H1 (cell line): Measurements from ENCODE around the gene SNX27. TPM values are rescaled to one million over a fixed set of nuclear protein-coding genes. Genes with fewer than 3 reads are reported as not detected.

Source experiments
- CTCF ChIA-PET: fragments of 300-600 bp; sonication (Branson Sonifier 250); formaldehyde crosslinking; loops from one replicate; lab custom pipeline; 2021; ENCODE audit not compliant: partially characterized antibody; lab: Charles Lee
- POLR2A ChIA-PET: fragments of 300-600 bp; sonication (Branson Sonifier 250); formaldehyde crosslinking; loops from one replicate; lab custom pipeline; 2021; ENCODE audit warnings: inconsistent platforms; ENCODE audit not compliant: partially characterized antibody; lab: Charles Lee
- DNase-seq, 2 experiments: peaks; one replicate each; pipeline versions ENCODE4 v3.0.0 to v3.0.0-alpha.2; 2010 to 2022; ENCODE audit warnings: low spot score in 2 of 2, low read depth in 1 of 2, mixed read lengths in 1 of 2
- FAIRE-seq: peaks from 2 replicates; lab custom pipeline; 2011; peaks lifted over from hg19 to GRCh38; lab: Jason Lieb, UNC
- H2AFZ ChIP-seq: 2 replicates; pipeline ENCODE4 v1.8.1; 2012; ENCODE audit warnings: low read length, inconsistent platforms
- H2AK5ac ChIP-seq: 2 replicates; pipeline ENCODE4 v1.6.1; 2013; ENCODE audit warnings: low read depth, low read length
- H2BK120ac ChIP-seq: replicated peaks from 2 replicates; pipeline ENCODE3; 2013; ENCODE audit warnings: low read depth, low read length, inconsistent platforms
- H2BK12ac ChIP-seq: 2 replicates; pipeline ENCODE4 v1.6.1; 2013; ENCODE audit warnings: low read depth, low read length
- H2BK15ac ChIP-seq: 2 replicates; pipeline ENCODE4 v1.6.1; 2013; ENCODE audit warnings: low read length
- H2BK20ac ChIP-seq: 2 replicates; pipeline ENCODE4 v1.6.1; 2013; ENCODE audit warnings: low read length
- H2BK5ac ChIP-seq: 2 replicates; pipeline ENCODE4 v1.6.1; 2013; ENCODE audit warnings: low read depth, low read length
- H3K14ac ChIP-seq: 2 replicates; pipeline ENCODE4 v1.6.1; 2013; ENCODE audit warnings: inconsistent platforms; ENCODE audit not compliant: insufficient read length
- H3K18ac ChIP-seq: 2 replicates; pipeline ENCODE4 v1.6.1; 2013; ENCODE audit warnings: low read length; ENCODE audit errors: extremely low read depth
- H3K23ac ChIP-seq: 2 replicates; pipeline ENCODE4 v1.6.1; 2013; ENCODE audit warnings: inconsistent platforms; ENCODE audit not compliant: insufficient read length
- H3K23me2 ChIP-seq: 2 replicates; pipeline ENCODE4 v1.6.1; 2013; ENCODE audit warnings: low read depth, low read length
- H3K27ac ChIP-seq: 2 replicates; pipeline ENCODE4 v1.6.1; 2011; ENCODE audit warnings: low read depth, low read length, inconsistent platforms
- H3K27me3 ChIP-seq, 4 experiments: replicated peaks in 1 of 4; 1 replicate in 1 of 4; 2 replicates in 3 of 4; pipeline versions ENCODE4 v1.6.1 to v1.8.1; 2011 to 2013; ENCODE audit warnings: low read length in 3 of 4, mild to moderate bottlenecking in 3 of 4, inconsistent platforms in 2 of 4, mixed read lengths in 2 of 4, moderate library complexity in 1 of 4; ENCODE audit not compliant: control insufficient read depth in 3 of 4, insufficient read depth in 3 of 4; ENCODE audit errors: extremely low read depth in 1 of 4
- H3K36me3 ChIP-seq, 4 experiments: 2 replicates each; pipeline versions ENCODE4 v1.6.1 to v1.8.1; 2011 to 2013; ENCODE audit warnings: mild to moderate bottlenecking in 4 of 4, low read length in 3 of 4, moderate library complexity in 2 of 4, control low read depth in 1 of 4, inconsistent platforms in 1 of 4; ENCODE audit not compliant: insufficient read depth in 4 of 4, control insufficient read depth in 2 of 4
- H3K4ac ChIP-seq: replicated peaks from 2 replicates; pipeline ENCODE3; 2013; ENCODE audit warnings: low read length, low read depth, mixed read lengths, inconsistent platforms; ENCODE audit not compliant: insufficient read length
- H3K4me1 ChIP-seq, 4 experiments: replicated peaks in 1 of 4; 1 replicate in 1 of 4; 2 replicates in 3 of 4; pipeline versions ENCODE4 v1.6.1 to v1.8.1; 2011 to 2013; ENCODE audit warnings: low read length in 3 of 4, inconsistent platforms in 2 of 4, mixed read lengths in 1 of 4; ENCODE audit not compliant: insufficient read depth in 4 of 4, control insufficient read depth in 3 of 4
- H3K4me2 ChIP-seq, 2 experiments: 2 replicates each; pipeline versions ENCODE4 v1.6.1 to v1.8.1; 2011 to 2013; ENCODE audit warnings: low read depth in 2 of 2, low read length in 2 of 2, control low read depth in 1 of 2, inconsistent platforms in 1 of 2, mild to moderate bottlenecking in 1 of 2; ENCODE audit not compliant: insufficient read depth in 1 of 2
- H3K4me3 ChIP-seq, 4 experiments: fragments of 200-600, 300-600 bp in 1 of 4; sonication (generic), shearing (Covaris generic), sonication (Bioruptor Twin) in 1 of 4; 2 replicates each; pipeline versions ENCODE4 v1.5.1 to v1.8.1; 2011 to 2016; ENCODE audit warnings: low read length in 4 of 4, low read depth in 3 of 4, control low read depth in 2 of 4, inconsistent platforms in 2 of 4, mild to moderate bottlenecking in 2 of 4, mixed read lengths in 1 of 4, moderate library complexity in 1 of 4; ENCODE audit not compliant: insufficient read depth in 2 of 4; ENCODE audit errors: extremely low read depth in 1 of 4
- H3K56ac ChIP-seq: replicated peaks from 2 replicates; pipeline ENCODE3; 2013; ENCODE audit warnings: low read depth, mild to moderate bottlenecking, mixed read lengths, low read length, inconsistent platforms; ENCODE audit not compliant: insufficient read length
- H3K79me1 ChIP-seq: 2 replicates; pipeline ENCODE4 v1.6.1; 2013; ENCODE audit warnings: low read depth, low read length, control low read depth
- H3K79me2 ChIP-seq, 2 experiments: 2 replicates each; pipeline versions ENCODE4 v1.6.1 to v1.8.1; 2012 to 2013; ENCODE audit warnings: low read length in 2 of 2, mild to moderate bottlenecking in 2 of 2, inconsistent platforms in 1 of 2; ENCODE audit not compliant: insufficient read depth in 2 of 2, control insufficient read depth in 1 of 2
- H3K9ac ChIP-seq, 4 experiments: replicated peaks in 1 of 4; 1 replicate in 1 of 4; 2 replicates in 3 of 4; pipeline versions ENCODE4 v1.6.1 to v1.8.1; 2011 to 2013; ENCODE audit warnings: low read depth in 3 of 4, low read length in 3 of 4, control low read depth in 2 of 4, mild to moderate bottlenecking in 2 of 4, moderate library complexity in 2 of 4, inconsistent platforms in 1 of 4; ENCODE audit errors: extremely low read depth in 1 of 4
- H3K9me3 ChIP-seq, 2 experiments: 2 replicates each; pipeline versions ENCODE4 v1.6.1 to v1.8.1; 2012 to 2013; ENCODE audit warnings: mild to moderate bottlenecking in 2 of 2, moderate library complexity in 2 of 2, control low read depth in 1 of 2, inconsistent platforms in 1 of 2, low read depth in 1 of 2, low read length in 1 of 2, mixed read lengths in 1 of 2; ENCODE audit not compliant: insufficient read depth in 2 of 2
- H4K20me1 ChIP-seq, 2 experiments: replicated peaks in 1 of 2; 2 replicates each; pipeline versions ENCODE3 to v1.8.1; 2011 to 2013; ENCODE audit warnings: inconsistent platforms in 2 of 2, low read length in 2 of 2, mild to moderate bottlenecking in 1 of 2; ENCODE audit not compliant: insufficient read depth in 2 of 2, control insufficient read depth in 1 of 2
- H4K5ac ChIP-seq: 2 replicates; pipeline ENCODE4 v1.6.1; 2013; ENCODE audit warnings: low read length, low read depth, mixed read lengths, inconsistent platforms; ENCODE audit not compliant: insufficient read length
- H4K8ac ChIP-seq: 2 replicates; pipeline ENCODE4 v1.8.0; 2013; ENCODE audit warnings: mild to moderate bottlenecking, moderate library complexity, low read length, inconsistent platforms; ENCODE audit not compliant: insufficient read depth; ENCODE audit errors: extremely low read depth
- H4K91ac ChIP-seq: replicated peaks from 2 replicates; pipeline ENCODE3; 2013; ENCODE audit warnings: low read length, mixed read lengths, inconsistent platforms; ENCODE audit not compliant: insufficient read length
- CBX8 ChIP-seq: fragments of 300-800, 300-1000 bp; sonication (generic); IDR thresholded peaks from 2 replicates; pipeline ENCODE4 v1.7.1; 2016; ENCODE audit warnings: low read depth, low read length, borderline replicate concordance
- EZH2 ChIP-seq: fragments of 200-600 bp; sonication (generic); IDR thresholded peaks from 2 replicates; pipeline ENCODE4 v1.7.1; 2012; ENCODE audit warnings: low read depth, mild to moderate bottlenecking, moderate library complexity, low read length, inconsistent platforms; ENCODE audit not compliant: severe bottlenecking
- JUN ChIP-seq: IDR thresholded peaks from 2 replicates; pipeline ENCODE4 v1.6.1; 2011; ENCODE audit warnings: low read depth, mild to moderate bottlenecking, improper control_type of control experiment, low read length
- POLR2A ChIP-seq, 2 experiments: IDR thresholded peaks; 1 replicate in 1 of 2; 2 replicates in 1 of 2; pipeline ENCODE4 v1.6.1; 2011; ENCODE audit warnings: low read depth in 2 of 2, low read length in 2 of 2, mild to moderate bottlenecking in 2 of 2; ENCODE audit errors: control extremely low read depth in 1 of 2
- POLR2AphosphoS5 ChIP-seq: IDR thresholded peaks from 2 replicates; pipeline ENCODE4 v1.6.1; 2011; ENCODE audit warnings: low read depth, low read length
- SAP30 ChIP-seq: fragments of 300-600 bp; sonication (generic); IDR thresholded peaks from 2 replicates; pipeline ENCODE4 v1.7.1; 2012; ENCODE audit warnings: low read length, moderate library complexity, mild to moderate bottlenecking, inconsistent platforms; ENCODE audit not compliant: insufficient read depth, insufficient replicate concordance
- TAF1 ChIP-seq: IDR thresholded peaks from 2 replicates; pipeline ENCODE4 v1.6.1; 2011; ENCODE audit warnings: mild to moderate bottlenecking, low read depth, low read length
- WGBS, 2 experiments: shearing (Covaris generic) in 1 of 2; methylation state at CpG; one replicate each; pipeline versions ENCODE4 v1.1.6 to v1.1.7; 2013 to 2015; ENCODE audit warnings: low lambda C conversion rate in 2 of 2, mixed read lengths in 2 of 2, inconsistent platforms in 1 of 2, low coverage in 1 of 2, missing lambda C conversion rate in 1 of 2; ENCODE audit not compliant: insufficient replicate concordance in 2 of 2, insufficient coverage in 1 of 2, insufficient read length in 1 of 2; ENCODE audit errors: extremely low coverage in 1 of 2, missing lambda C conversion rate in 1 of 2; 5-methylcytosine and 5-hydroxymethylcytosine counted together
- polyA plus RNA-seq, 7 experiments: library from polyadenylated mRNA; depleted of rRNA in 3 of 7; stranded (reverse) in 5 of 7; unstranded in 2 of 7; fragments of >200 nt in 5 of 7; fragments of 200-250 nt in 2 of 7; gene quantifications; 1 replicate in 5 of 7; 2 replicates in 1 of 7; 4 replicates in 1 of 7; pipeline versions ENCODE4 v1.2.1 to v1.2.3, GENCODE V29; 2011 to 2013; ENCODE audit warnings: missing spikeins in 2 of 7, mixed read lengths in 2 of 7
- total RNA-seq: library from RNA; stranded (reverse); fragmentation: NEBNext Ultra II Directional; extraction: Animal tissue kit (Norgen Biotek cat#: 25700); gene quantifications from 2 replicates; pipeline ENCODE4 v1.2.1, GENCODE V29; 2021
- TF ChIP-seq, protein P1 (sequence below): IDR thresholded peaks from 2 replicates; pipeline ENCODE4 v1.6.1; 2011; ENCODE audit warnings: low read length, improper control_type of control experiment

SNX27 gene
- total and polyA plus RNA-seq, 2 of the 8 experiments (the other 6 are each of a cell fraction or from before 2014, with no cell fraction given): 23.4 to 65.4 TPM

DNA sequence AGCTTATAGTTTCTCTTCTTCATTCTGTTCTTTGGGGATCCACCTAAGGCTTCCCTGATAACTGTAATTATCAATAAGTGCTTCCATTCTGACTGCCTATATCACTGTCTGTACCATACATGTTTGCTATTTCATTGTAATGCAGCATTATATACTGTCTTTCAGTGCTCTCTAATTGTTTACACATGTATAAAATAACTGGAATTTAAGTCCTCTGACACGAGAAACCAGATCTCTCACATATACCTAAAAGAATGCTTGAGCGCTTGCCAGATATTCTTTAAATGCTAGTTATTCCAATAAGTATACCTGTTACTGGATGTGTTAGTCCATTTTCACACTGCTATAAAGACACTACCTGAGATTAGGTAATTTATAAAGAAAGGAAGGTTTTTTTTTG, 70.1 kb downstream of the SNX27 start:
- H3K4me3 ChIP-seq: no peak overlapping the region
- H2BK5ac ChIP-seq: no peak overlapping the region
- H3K79me1 ChIP-seq: no peaks in the 10 kb centered on the region
- CTCF ChIA-PET: interaction anchor here (0.8 to 1.2 kb wide), 2 partner anchors 88 to 167 kb away, joined by 3 to 4 read pairs; no protein-coding TSS in a partner anchor
- no peak overlapping the region for H3K27ac ChIP-seq
- no peak overlapping the region for H2BK20ac ChIP-seq
- POLR2A ChIA-PET: no interaction called here
- H3K9ac ChIP-seq: no peak overlapping the region
- H2AK5ac ChIP-seq: no peak overlapping the region
- FAIRE-seq: no peak
- no peaks in the 10 kb centered on the region for H4K20me1 ChIP-seq
- H3K23me2 ChIP-seq: no peaks in the 10 kb centered on the region
- H3K4me2 ChIP-seq: no peak overlapping the region
- no peak overlapping the region for H4K91ac ChIP-seq
- H3K56ac ChIP-seq: no peak overlapping the region
- peaks cover 0 to 5% (median 0%) of the 10 kb centered on the region in 4 experiments; a peak in 3 of 8 replicates for H3K36me3 ChIP-seq
- no peak for DNase-seq
- no peak overlapping the region for H3K18ac ChIP-seq
- H2AFZ ChIP-seq: no peak overlapping the region
- no peak for TF ChIP-seq TAF1
- no peak for TF ChIP-seq SAP30
- TF ChIP-seq, protein P1, sequence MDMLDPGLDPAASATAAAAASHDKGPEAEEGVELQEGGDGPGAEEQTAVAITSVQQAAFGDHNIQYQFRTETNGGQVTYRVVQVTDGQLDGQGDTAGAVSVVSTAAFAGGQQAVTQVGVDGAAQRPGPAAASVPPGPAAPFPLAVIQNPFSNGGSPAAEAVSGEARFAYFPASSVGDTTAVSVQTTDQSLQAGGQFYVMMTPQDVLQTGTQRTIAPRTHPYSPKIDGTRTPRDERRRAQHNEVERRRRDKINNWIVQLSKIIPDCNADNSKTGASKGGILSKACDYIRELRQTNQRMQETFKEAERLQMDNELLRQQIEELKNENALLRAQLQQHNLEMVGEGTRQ: no peak
- TF ChIP-seq EZH2: no peak
- TF ChIP-seq CBX8: no peak
- no peak for TF ChIP-seq JUN
- no peak for TF ChIP-seq POLR2AphosphoS5
- TF ChIP-seq POLR2A (IDR thresholded peaks at IDR 0.05; ENCODE audit: control extremely low read depth in 1 of 2, low read depth in 2 of 2, low read length in 2 of 2): no peak
- WGBS, 2 experiments: 92% methylated on average over 2 of the region's 2 CpGs; no CpG with 5 or more reads in 1 of the 2 experiments
- H3K27me3 ChIP-seq: no peaks in the 10 kb centered on the region
- no peak overlapping the region for H2BK15ac ChIP-seq
- no peak overlapping the region for H4K5ac ChIP-seq
- no peak overlapping the region for H2BK12ac ChIP-seq
- H3K4ac ChIP-seq: no peak overlapping the region
- no peak overlapping the region for H3K23ac ChIP-seq
- H4K8ac ChIP-seq: no peak overlapping the region
- no peak overlapping the region for H3K14ac ChIP-seq
- H3K9me3 ChIP-seq: no peaks in the 10 kb centered on the region
- H2BK120ac ChIP-seq: no peak overlapping the region
- H3K79me2 ChIP-seq: no peaks in the 10 kb centered on the region
- no peaks in the 10 kb centered on the region for H3K4me1 ChIP-seq
